Activated CD4-positive, alpha-beta T cell treated with anti-CD3 and anti-CD28 coated beads, Interleukin-10, Interleukin-2, amounts not matched to agents 100 ng/mL and 50 ng/mL, durations not matched to agents 16 hours and 8 hours (primary cell): ENCODE results near the gene EFNA4.
A peak's percentile ranks its signal among the peaks of the same experiment; 100 is the strongest.

Experiments used
- DNase-seq: peaks from one replicate; pipeline ENCODE4 v3.0.0-alpha.2; 2020

The EFNA4 gene, protein sequence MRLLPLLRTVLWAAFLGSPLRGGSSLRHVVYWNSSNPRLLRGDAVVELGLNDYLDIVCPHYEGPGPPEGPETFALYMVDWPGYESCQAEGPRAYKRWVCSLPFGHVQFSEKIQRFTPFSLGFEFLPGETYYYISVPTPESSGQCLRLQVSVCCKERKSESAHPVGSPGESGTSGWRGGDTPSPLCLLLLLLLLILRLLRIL

DNA sequence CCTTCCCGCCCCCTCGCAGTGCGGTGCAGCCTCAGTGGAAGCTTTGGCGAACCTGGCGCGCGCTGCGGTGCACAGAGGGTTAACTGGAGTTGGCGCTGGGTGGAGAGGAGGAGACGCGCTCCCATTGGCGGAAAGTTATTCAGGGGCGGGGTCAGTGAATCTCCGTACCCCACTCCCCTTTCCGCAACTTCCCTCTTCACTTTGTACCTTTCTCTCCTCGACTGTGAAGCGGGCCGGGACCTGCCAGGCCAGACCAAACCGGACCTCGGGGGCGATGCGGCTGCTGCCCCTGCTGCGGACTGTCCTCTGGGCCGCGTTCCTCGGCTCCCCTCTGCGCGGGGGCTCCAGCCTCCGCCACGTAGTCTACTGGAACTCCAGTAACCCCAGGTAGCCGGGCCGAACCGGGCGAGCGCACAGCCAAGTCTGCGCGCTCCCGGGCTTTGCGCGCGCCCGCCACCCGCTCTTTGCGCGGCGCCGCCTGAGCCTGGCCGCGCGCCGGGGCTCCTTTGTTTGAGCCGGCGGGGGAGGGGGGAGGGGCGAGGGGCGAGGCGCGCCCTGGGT is at the start of gene EFNA4:
Gene EFNA4, plus strand, starts transcription at position 191 of the 561 bp plus-strand sequence. Its CDS starts 84 bp downstream, at position 275.
- peak; percentile 89 for DNase-seq

- DNase-seq: no peak
These were observed 48.6 kb upstream of the EFNA4 start for GRCh38 chr1:155014709-155015508.

- DNase-seq: no peak
These were observed 47.9 kb upstream of the EFNA4 start for GRCh38 chr1:155015527-155016230.

GRCh38 chr1:155016231-155016831 is 47.2 kb upstream of the EFNA4 start:
- no peak for DNase-seq

DNA sequence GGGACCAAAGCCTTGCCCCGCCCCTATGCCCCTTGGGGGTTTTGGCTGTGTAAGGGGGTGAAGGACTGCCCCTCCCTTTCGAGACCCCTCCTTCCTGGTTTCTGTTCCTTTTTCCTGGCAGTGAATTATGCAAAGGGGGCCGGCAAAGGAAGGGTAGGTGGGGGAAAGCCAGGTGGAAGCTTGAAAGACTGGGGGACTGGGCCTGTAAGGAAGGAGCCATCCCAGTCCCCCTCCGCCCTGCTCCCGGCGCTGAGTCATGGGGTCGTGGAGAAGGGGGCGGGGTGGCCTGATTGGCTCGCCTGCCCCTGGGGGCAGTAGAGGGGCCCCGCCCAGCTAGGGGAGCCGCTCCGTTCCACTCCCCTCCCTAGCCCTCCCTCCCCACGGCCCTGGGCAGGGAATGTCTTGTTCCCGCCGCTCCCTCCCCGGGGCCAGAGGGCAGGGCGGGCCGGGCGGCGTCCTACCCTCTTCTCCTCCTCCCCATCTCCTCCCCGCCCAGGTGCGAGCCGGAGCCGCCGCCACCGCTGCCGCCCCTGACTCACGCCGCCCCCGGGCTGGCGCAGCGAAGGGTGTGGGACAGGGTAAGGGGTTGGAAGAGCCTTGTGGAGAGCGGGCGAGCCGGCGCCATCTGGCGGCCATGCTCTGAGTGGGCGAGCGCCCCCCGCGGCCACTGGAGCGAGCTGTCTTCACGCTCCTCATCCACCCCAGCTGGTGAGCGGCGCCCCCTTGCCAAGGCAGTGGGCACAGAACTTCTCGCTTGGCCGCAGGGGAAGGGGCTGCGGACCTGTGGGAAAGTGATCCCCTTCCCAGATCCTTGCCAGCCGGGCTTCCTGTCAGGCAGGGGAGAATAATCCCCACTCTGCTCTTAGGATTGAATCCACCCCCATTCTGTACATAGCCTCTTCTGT is 46.2 kb upstream of the EFNA4 start:
- DNase-seq: peak; percentile 91

- no peak for DNase-seq
These were observed 45.6 kb upstream of the EFNA4 start for GRCh38 chr1:155017946-155018316.

DNA sequence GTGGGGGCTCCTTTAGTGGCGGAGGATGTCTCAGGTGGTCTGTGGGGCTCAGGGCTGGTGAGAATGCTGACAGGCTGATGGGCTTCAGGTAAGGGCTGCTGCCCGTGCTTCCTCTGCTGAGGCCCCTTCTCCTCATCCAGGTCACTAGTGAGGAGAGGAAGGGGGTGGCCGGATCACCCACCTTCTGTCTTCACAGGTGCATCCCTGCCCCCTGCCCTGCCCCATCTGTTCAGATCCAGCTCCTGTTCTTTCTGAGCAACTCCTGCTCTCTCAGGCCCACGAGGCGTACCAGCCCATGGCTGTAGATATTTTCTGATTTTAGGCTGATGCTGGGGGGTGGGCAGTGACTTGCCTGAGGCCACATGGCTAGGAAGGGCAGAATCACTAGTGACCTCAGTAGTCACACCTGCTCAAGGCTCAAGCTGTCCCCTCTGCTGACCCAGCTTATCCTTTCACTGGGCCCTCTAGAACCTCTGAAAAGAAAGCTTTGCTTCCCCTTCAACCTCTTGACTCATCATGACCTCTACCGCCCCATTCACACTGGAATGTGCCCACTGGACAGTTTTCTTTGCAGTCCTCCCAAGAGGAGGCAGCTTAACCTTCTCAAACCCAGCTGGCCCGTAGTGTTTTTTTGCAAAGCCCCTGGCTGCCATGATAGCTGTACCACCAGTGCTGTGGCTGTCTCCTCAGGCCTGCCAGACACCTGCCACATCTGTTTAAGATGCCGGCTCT is 44.8 kb upstream of the EFNA4 start:
- DNase-seq: no peak

DNA sequence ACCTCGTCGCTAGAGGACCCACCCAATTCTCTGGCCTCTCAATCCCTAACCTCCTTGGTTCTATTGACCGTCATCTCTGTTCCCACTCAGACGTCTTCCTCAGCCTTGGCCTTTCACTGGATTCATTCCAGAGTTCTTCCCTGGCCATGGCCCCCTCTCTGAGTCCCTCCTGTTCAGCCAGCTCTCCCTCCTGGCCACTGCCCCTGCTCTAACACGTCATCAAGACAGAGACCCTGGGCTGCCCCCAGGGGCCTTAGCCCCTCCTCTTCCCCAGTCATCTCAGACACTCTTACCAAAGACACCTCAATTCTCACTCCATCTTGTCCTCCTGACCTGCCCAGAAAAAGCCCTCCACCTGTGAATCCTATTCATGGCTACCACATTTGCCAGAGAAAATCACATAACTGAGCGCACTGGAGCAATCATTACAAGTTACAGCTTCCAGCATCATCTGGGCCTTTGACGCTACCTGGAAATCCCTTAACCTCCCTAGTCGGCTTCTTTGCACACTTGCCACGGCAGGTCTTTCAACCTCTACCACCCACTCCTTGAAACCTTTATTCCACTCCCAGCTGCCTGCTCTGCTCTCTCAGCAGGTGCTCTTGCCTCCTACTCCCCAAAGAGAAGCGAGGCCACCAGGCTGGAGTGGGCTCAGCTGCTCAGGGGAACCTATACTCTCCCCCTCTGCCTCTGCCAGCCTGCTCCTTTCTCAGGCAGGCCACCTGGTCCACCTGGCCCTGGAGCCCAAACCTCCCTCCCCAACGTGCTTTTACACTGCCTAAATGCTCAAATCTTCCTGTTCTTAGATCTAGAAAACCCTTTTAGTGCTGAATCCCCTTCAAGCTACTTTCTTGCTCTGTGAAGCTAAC is 43.9 kb upstream of the EFNA4 start:
- no peak for DNase-seq

DNA sequence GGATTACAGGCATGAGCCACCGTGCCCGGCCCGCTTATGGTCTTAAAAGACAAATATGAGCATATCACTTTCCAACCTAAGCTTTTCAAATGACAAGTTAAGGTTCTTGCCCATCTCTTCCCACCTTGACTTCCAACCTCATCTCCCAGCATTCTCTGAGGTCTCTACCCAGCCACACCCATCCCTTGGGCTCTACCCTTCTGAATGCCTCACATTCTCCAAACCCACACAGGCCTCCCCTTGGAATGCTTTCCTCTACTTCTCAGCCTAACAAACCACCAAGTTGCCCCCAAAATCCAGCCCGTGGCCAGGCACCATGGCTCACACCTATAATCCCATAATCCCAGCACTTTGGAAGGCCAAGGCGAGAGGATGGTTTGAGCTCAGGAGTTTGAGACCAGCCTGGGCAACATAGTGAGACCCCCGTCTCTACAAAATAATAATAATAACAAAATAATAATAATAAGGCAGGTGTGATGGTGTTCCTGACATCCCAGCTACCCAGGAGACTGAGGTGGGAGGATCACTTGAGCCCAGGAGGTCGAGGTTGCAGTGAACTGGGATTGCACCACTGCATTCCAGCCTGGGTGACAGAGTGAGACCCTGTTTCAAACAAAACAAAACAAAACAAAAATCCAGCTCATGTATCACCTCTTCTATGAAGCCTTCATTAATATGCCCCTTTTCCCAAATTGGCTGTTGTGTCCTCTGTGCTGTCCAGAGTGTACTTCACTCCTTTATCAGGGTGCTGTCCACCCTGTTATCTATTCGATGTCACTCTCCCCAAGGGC is 41.2 kb upstream of the EFNA4 start:
- no peak for DNase-seq

- no peak for DNase-seq
These were observed 40.7 kb upstream of the EFNA4 start for GRCh38 chr1:155022927-155023236.

GRCh38 chr1:155023627-155024026 is 39.9 kb upstream of the EFNA4 start:
- DNase-seq: no peak

GRCh38 chr1:155024315-155024714 is 39.2 kb upstream of the EFNA4 start:
- no peak for DNase-seq

DNA sequence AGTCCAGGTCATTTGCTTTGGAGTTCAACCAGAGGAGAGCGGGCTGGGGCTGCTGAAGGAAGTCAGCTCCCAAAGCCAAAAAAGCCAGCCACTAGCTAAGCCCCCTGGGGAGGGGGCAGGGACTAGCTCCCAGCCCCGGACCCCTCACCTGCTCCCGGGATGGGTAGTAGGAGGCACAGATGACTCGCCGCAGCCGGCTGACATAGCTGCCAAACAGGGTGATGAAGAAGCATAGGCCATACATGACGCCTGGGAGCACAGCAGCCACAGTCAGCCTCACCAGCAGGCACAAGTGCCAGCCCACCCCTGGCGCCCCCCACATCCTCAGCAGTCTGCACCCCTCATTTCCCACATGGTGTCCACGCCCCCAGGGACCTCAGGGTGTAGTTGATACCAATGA is 37.4 kb upstream of the EFNA4 start:
- DNase-seq: no peak

DNA sequence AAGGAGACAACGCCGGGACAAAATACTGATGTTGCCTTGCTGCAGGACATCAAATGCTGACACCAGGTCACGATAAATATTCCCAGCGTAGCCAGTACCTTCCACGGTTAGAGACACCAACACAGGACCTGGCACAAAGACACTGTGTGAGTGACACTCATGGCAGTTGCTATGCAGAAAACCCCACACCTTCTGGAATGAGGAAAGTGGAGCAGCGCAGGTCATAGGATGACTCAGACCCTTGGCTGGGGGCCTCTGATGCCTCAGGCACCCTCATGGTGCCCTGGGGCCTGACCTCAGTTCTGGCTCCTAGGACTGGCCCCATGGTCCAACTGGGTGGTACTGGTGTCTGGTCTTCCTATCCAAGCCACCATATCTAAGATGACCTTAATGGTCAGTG is 37.0 kb upstream of the EFNA4 start:
- no peak for DNase-seq

- DNase-seq: no peak
These were observed 33.9 kb upstream of the EFNA4 start for GRCh38 chr1:155029513-155030242.

DNA sequence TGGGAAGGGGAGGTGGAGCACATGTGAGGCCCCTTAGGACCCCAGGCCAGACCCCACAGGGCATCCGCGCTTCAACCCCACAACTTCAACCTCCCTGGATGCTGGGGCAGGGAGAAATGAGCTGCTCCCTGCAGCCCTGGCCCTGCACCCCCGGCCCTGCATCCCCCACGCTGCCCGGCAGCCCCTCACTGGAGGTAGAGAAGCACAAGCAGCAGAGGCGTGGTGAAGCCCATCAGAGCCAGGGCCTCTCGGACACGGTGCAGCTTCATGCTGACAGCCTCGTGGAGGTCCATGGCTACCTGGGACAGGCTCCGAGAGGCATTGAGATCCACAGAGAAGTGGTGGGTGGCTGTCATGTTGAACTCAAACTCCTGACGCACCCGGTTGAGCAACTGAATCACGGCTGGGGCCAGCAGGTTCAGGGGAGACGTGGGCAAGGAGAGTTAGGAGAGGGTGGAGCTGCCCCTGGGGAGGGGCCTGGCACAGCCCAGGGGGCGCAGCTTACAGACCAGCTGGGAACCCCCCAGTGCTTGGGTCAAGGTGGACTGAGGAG is 33.2 kb upstream of the EFNA4 start:
- DNase-seq: no peak

DNA sequence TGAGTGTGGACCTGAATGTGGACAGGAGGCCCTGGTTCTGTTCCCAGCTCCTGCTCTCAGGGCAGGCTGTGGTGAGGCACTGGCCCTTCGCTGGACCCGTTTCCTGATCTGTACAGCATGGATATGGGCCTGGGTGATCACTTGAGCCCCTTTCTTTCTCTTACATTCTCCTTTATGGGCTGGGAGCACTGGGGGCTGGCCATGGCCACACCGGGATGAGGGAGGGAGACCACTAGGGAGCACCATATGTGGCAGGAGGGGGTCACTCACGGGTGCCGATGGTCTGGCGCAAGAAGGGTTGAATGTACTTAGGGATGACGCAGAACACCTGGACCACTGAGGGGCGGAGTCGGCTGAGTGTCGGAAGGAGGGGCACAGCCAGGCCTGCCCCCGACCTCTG is 32.6 kb upstream of the EFNA4 start:
- no peak for DNase-seq

GRCh38 chr1:155032886-155033285 is 30.7 kb upstream of the EFNA4 start:
- DNase-seq: no peak

DNA sequence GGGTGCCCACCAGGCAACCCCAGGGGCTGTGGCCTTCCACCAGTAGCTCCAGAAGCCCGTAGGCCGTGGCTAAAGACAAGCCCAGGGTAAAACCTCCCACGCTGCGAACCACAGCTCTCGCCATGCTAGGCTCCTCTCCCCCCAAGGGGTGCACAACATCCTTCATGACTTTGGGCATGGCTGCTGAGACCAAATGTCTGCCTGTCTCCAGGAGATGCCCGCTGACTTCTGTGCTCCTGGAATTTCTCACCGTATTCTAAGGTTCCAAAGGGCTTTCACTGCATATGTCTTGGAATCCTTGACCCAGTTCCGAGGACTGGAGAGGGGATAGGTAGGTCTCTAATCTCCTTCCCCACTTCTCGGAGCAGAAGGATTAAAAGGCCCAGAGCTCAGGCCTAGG is 30.0 kb upstream of the EFNA4 start, which contains the start of the genes DCST1 and DCST2:
Gene DCST1, plus strand, starts transcription at position 301 of the 400 bp plus-strand sequence. CDS start 213 bp downstream, outside the sequence.
Gene DCST2, minus strand, starts transcription at position 258 of the 400 bp plus-strand sequence. Its CDS starts 80 bp downstream, at position 178.
- no peak for DNase-seq
